NB4 (cell line): ENCODE data around the gene ST8SIA5.

Experiments used
- DNase-seq: peaks from one replicate; pipeline ENCODE4 v3.0.0; 2010; ENCODE audit warnings: low read depth
- H3K4me3 ChIP-seq: one replicate; pipeline ENCODE4 v1.5.1; 2011; ENCODE audit warnings: mild to moderate bottlenecking, low read depth, low read length, moderate library complexity
- CTCF ChIP-seq: IDR thresholded peaks from one replicate; pipeline ENCODE4 v1.5.1; 2012; ENCODE audit warnings: low read depth, low read length
- MAX ChIP-seq: IDR thresholded peaks from 2 replicates; pipeline ENCODE4 v1.6.1; 2011; ENCODE audit warnings: low read depth, low read length
- MYC ChIP-seq: IDR thresholded peaks from 2 replicates; pipeline ENCODE4 v1.6.1; 2011; ENCODE audit warnings: low read depth, low read length
- POLR2A ChIP-seq: IDR thresholded peaks from 2 replicates; pipeline ENCODE4 v1.6.1; 2011; ENCODE audit warnings: mild to moderate bottlenecking; ENCODE audit not compliant: insufficient read length; ENCODE audit errors: extremely low read depth

ST8SIA5 gene

GRCh38 chr18:46706968-46707367, 49.9 kb downstream of the ST8SIA5 start:
- TF ChIP-seq MAX = no peak
- TF ChIP-seq CTCF = no peak
- no peak for TF ChIP-seq POLR2A
- no peak for TF ChIP-seq MYC
- DNase-seq = no peak
- H3K4me3 ChIP-seq = no peak overlapping the region

- no peak overlapping the region for H3K4me3 ChIP-seq
- no peak for DNase-seq
- no peak for TF ChIP-seq CTCF
- no peak for TF ChIP-seq MYC
- no peak for TF ChIP-seq POLR2A
- TF ChIP-seq MAX = no peak
Measured at GRCh38 chr18:46705521-46705920, 51.3 kb downstream of the ST8SIA5 start.

- no peak overlapping the region for H3K4me3 ChIP-seq
- DNase-seq = no peak
- TF ChIP-seq MYC (no peak), POLR2A (no peak), CTCF (no peak), MAX (no peak)
Measured at GRCh38 chr18:46704816-46705215, 52.0 kb downstream of the ST8SIA5 start.

- H3K4me3 ChIP-seq = no peak overlapping the region
- DNase-seq = no peak
- no peak for TF ChIP-seq MYC
- no peak for TF ChIP-seq POLR2A
- no peak for TF ChIP-seq CTCF
- TF ChIP-seq MAX = no peak
Measured at GRCh38 chr18:46704189-46704588, 52.7 kb downstream of the ST8SIA5 start.

- TF ChIP-seq MYC (no peak), CTCF (no peak), POLR2A (no peak), MAX (no peak)
- no peak for DNase-seq
- no peak overlapping the region for H3K4me3 ChIP-seq
Measured at GRCh38 chr18:46702471-46702870, 54.4 kb downstream of the ST8SIA5 start.
